Calu3 (cell line): Measurements from ENCODE around the gene PPP2R3C. TPM values are rescaled to one million over a fixed set of nuclear protein-coding genes. Genes with fewer than 3 reads are reported as not detected.

ENCODE experiments used
- BruUV-seq: library from RNA; stranded (reverse); fragments of 400-500 nt; replicated peaks from 2 replicates; lab custom pipeline; 2021; lab: Mats Ljungman, UMichigan
- CTCF ChIA-PET: fragments of 300-600 bp; sonication (Branson Sonifier 250); formaldehyde crosslinking; loops from one replicate; lab custom pipeline; 2022; ENCODE audit warnings: antibody characterized with exemption; lab: Charles Lee
- DNase-seq: peaks from one replicate; pipeline ENCODE4 v3.0.0; 2022
- H3K27ac Mint-ChIP-seq: one replicate; pipeline ENCODE4 v1.8.0; 2022; ENCODE audit warnings: mixed read lengths; ENCODE audit not compliant: unreplicated experiment
- H3K27me3 Mint-ChIP-seq: one replicate; pipeline ENCODE4 v1.8.0; 2022; ENCODE audit warnings: mixed read lengths; ENCODE audit not compliant: unreplicated experiment
- H3K36me3 Mint-ChIP-seq: one replicate; pipeline ENCODE4 v1.8.0; 2022; ENCODE audit warnings: mild to moderate bottlenecking, moderate library complexity, mixed read lengths; ENCODE audit not compliant: insufficient read depth, unreplicated experiment
- H3K4me1 Mint-ChIP-seq: one replicate; pipeline ENCODE4 v1.8.0; 2022; ENCODE audit warnings: mild to moderate bottlenecking, low read depth, mixed read lengths; ENCODE audit not compliant: unreplicated experiment
- H3K4me3 Mint-ChIP-seq: one replicate; pipeline ENCODE4 v1.8.0; 2022; ENCODE audit warnings: mild to moderate bottlenecking, low read depth, moderate library complexity, mixed read lengths; ENCODE audit not compliant: unreplicated experiment
- H3K9me3 Mint-ChIP-seq: one replicate; pipeline ENCODE4 v1.8.0; 2022; ENCODE audit warnings: low read depth, mixed read lengths; ENCODE audit not compliant: unreplicated experiment
- CTCF ChIP-seq: fragments of 200-600 bp; IDR thresholded peaks from one replicate; pipeline ENCODE4 v1.8.0; 2022; ENCODE audit warnings: antibody characterized with exemption; ENCODE audit not compliant: unreplicated experiment
- intact Hi-C: fragments of 100-400 bp; cut with micrococcal nuclease; formaldehyde crosslinking; loops from one replicate; pipeline ENCODE4 v1.10.0; 2022; ENCODE audit not compliant: unreplicated experiment
- total RNA-seq: library from RNA; stranded (reverse); gene quantifications from 2 replicates; pipeline ENCODE4 v1.2.3, GENCODE V29; 2022

Gene PPP2R3C
- total RNA-seq, 1 experiment from 2014 or later, result 11.3 TPM

GRCh38 chr14:35147186-35147585, 25.4 kb upstream of the PPP2R3C start:
- Mint-ChIP-seq H3K36me3 (no peaks in the 10 kb centered on the region), H3K4me3 (no peak overlapping the region), H3K9me3 (no peaks in the 10 kb centered on the region), H3K27ac (no peak overlapping the region), H3K27me3 (no peaks in the 10 kb centered on the region), H3K4me1 (no peaks in the 10 kb centered on the region)
- no TSS peak for BruUV-seq
- CTCF ChIA-PET, result no interaction called here
- intact Hi-C loops, result loop anchor here (10.0 kb wide), 1 partner anchor 148 kb away; the partner anchor contains the start of gene PSMA6
- no peak for TF ChIP-seq CTCF
- no peak for DNase-seq

- no peak for TF ChIP-seq CTCF
- no peaks in the 10 kb centered on the region for H3K27me3 Mint-ChIP-seq
- no peaks in the 10 kb centered on the region for H3K9me3 Mint-ChIP-seq
- H3K4me3 Mint-ChIP-seq, result no peak overlapping the region
- no peak for DNase-seq
- CTCF ChIA-PET, result no interaction called here
- no TSS peak for BruUV-seq
- no peaks in the 10 kb centered on the region for H3K36me3 Mint-ChIP-seq
- H3K27ac Mint-ChIP-seq, result no peak overlapping the region
- no peaks in the 10 kb centered on the region for H3K4me1 Mint-ChIP-seq
- intact Hi-C loops, result loop anchor here (10.0 kb wide), 1 partner anchor 148 kb away; the partner anchor contains the start of gene PSMA6
Observed at GRCh38 chr14:35146711-35147149, 24.9 kb upstream of the PPP2R3C start.

GRCh38 chr14:35144029-35144428, 22.2 kb upstream of the PPP2R3C start:
- BruUV-seq, result no TSS peak
- H3K27ac Mint-ChIP-seq, result no peak overlapping the region
- no peaks in the 10 kb centered on the region for H3K4me1 Mint-ChIP-seq
- CTCF ChIA-PET, result interaction anchor here (0.6 kb wide), 1 partner anchor 197 kb away, joined by 3 read pairs; no protein-coding TSS in a partner anchor
- no peak for DNase-seq
- H3K36me3 Mint-ChIP-seq, result no peaks in the 10 kb centered on the region
- H3K4me3 Mint-ChIP-seq, result no peak overlapping the region
- no peak for TF ChIP-seq CTCF
- intact Hi-C loops, result loop anchor here (5.0 to 10.0 kb wide), 2 partner anchors 68 to 151 kb away; partner anchors contain the start of gene PSMA6
- H3K27me3 Mint-ChIP-seq, result no peaks in the 10 kb centered on the region
- no peaks in the 10 kb centered on the region for H3K9me3 Mint-ChIP-seq

- Mint-ChIP-seq H3K4me3 (no peak overlapping the region), H3K9me3 (no peaks in the 10 kb centered on the region), H3K27me3 (no peaks in the 10 kb centered on the region), H3K27ac (no peak overlapping the region), H3K36me3 (no peaks in the 10 kb centered on the region), H3K4me1 (no peaks in the 10 kb centered on the region)
- intact Hi-C loops, result loop anchor here (1.0 to 10.0 kb wide), 4 partner anchors 71 to 546 kb away; partner anchors contain the start of gene PSMA6
- TF ChIP-seq CTCF, result no peak
- CTCF ChIA-PET, result interaction anchor here (1.0 to 1.9 kb wide), 6 partner anchors 14 to 281 kb away, joined by 4 to 8 read pairs (median 4); no protein-coding TSS in a partner anchor
- BruUV-seq, result no TSS peak
- no peak for DNase-seq
Observed at GRCh38 chr14:35140718-35141581, 19.2 kb upstream of the PPP2R3C start.
